Measurements from ENCODE around the gene MC5R. TPM values are rescaled to one million over a fixed set of nuclear protein-coding genes. Genes with fewer than 3 reads are reported as not detected.
"Not testable (repeated sequence)": the region's sequence is repeated elsewhere in the genome, so short reads cannot be mapped to it uniquely, and the experiment has no call there.

MC5R gene
- total RNA-seq, 1 experiment from 2014 or later, result 6.7 TPM

DNA sequence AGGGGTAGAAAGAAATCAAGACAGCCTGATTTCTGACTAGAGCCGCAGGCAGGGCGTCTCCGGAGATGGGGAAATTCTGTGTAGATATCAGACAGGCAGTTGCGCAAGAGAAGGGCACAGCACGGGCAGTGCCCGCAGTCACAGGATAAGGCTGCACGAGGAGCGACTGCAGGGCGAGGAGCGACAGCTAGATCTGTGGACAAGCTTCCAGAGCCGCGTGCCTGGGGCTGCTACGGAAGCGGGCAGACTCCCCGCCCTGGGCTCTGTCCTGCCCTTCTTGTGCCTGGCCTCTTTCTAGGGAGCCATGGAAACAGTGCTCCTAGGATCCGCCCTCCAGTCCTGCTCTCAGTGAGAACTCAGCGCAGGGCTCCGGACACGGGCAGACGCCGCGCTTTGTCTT lies 12.6 kb downstream of the MC5R start:
- no peak for DNase-seq (ENCODE audit: low spot score)

DNA sequence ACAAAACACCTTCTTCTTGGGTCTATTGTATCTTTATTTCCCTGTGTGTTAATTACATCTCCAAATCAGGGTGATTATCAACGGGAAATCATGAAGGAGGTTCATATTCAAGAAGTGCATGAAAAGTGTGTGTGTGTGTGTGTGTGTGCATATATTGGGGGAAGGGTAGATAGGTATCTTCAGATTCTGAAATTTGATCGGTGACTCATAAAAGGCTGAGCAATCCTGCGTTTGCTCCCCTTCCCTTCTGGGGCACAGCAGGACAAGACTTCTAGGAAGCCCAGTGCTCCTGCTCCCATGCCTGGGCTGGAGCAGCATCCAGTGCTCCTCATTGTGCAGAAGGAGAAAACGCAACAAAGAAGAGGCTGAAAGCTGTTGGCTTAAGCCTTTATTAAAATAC lies 25.8 kb downstream of the MC5R start:
- no peak for DNase-seq (ENCODE audit: low spot score)

DNA sequence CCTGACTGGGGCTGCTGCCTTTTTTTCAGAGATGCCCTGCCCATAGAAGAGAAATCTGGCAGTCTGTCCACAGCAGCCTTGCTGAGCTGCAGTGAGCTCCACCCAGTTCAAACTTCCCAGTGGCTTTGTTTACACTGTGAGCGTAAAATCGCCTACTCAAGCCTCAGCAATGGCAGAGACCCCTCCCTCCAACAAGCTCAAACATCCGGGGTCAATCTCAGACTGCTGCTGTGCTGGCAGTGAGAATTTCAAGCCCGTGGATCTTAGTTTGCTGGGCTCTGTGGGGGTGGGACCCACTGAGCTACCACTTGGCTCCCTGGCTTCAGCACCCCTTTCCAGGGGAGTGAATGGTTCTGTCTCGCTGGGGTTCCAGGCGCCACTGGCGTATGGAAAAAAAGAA lies 38.9 kb downstream of the MC5R start:
- DNase-seq (ENCODE audit: low spot score), result not testable (repeated sequence)

DNA sequence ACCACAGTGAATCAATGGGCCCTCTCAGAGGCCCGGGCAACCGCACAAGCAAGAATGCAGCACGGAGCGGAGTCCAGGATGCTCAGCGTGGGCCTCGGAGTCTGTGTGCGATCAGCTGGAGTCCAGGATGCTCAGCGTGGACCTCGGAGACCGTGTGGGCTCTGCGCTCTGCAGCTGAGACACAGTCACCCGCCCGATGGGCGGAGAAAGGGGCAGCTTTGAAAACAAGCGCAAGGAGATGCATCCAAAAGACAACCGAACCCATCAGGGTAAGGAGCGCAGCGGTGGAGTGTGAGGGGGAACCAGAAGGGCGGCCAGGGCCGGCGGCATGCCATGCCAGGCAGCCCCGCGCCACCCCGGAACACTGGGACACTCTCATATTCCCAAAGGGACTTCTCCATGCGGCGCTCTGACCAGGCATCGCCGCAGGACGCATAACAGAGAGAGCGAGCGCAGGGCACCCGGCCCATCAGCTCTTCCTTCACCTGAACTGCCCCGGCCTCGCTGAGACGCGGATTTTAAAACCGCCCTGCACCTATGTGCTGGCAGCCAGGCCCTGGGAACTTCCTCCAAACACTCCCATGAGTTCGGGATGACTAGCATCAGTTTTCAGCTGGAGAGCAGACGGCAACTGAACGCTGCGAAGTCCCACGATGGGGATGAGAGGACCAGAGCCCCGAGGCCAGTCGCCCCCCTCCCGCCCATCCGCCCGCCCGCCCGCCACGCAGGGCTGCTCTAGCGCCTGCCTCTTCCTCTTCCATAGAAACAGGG lies 44.7 kb downstream of the MC5R start:
- no peak for DNase-seq (ENCODE audit: low spot score)

DNA sequence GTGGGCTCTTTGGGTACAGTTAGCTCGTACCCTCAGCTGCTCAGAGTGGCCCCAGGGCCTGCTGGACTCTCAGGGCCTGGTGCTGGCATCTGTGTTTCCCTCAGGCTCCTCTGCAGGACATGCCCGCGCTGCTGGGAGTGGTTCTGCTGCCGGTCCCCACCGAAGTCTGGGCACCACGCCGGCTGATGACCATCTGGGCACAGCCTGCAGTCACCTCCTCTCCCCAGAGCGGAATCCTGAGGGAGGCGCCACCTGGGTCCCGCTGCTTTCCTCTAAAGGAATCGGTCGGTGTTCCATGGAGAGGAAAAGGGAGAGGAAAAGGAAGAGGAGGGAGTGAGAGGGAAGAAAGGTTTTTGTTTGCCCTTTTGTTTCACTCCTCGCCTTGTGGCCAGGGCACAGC lies 47.8 kb downstream of the MC5R start:
- no peak for DNase-seq (ENCODE audit: low spot score)

DNA sequence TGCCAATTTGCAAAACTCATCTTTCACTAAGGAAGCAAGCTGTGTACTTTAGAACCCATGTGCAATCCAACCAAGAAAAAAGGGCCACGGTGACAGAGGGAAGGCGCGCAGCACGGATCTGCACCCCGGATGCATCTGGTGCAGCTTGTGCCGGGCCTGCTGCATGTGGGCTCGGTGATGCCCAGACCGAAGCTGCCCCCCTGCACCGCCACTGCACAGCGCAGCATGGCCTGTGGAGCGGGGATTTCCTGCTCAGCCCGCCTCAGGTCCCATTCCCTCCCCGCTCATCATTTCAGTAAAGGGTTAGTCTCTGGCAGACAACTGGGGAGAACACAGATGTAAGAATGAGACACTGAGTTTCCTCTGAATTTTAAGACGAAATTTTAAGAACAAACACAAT lies 48.4 kb downstream of the MC5R start:
- no peak for DNase-seq (ENCODE audit: low spot score)

DNA sequence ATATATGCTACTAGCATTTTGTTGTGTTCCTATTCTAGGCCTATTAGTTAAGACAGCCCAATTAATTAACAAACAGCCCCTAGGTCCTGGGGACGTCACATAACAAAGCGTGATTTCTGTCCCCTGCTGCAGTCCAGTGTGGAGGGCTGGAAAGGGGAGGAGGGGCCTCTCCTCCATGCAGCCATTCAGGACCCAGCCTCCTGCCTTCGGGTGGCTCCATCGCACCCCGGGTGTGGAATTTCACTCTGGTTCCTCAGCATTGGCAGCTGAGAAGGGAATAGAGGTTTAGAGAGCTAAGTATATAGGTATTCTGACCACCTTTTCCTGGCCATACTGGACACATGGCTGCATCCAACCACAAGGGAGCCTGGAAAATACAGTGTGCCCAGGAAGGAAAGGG lies 49.0 kb downstream of the MC5R start:
- no peak for DNase-seq (ENCODE audit: low spot score)

DNA sequence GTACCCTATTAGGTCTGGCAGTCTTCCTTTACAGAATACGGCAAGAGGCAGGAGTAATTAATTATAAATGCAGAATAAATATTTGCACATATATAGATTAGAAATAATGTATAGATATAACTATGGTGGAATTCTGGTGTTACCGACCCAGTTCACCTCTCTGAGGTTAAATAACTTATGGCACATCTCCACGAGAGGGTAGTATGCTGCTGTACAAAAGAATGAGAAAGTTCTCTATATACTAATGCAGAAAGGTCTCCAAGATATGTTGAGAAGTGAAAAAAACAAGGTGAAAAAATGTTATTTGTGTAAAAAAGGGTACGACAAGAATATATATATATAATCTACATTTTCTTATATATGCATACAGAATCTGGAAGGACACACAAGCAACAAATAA lies 50.6 kb downstream of the MC5R start:
- no peak for DNase-seq (ENCODE audit: low spot score)

Other genes with a start within 250 kb of the MC5R start
- 37.9 and 48.7 TPM in 2 replicates for gene FAM210A, start 97.6 kb upstream of the MC5R start, total RNA-seq (2014; rRNA removed; shearing (Covaris generic))
- 41.7 and 45.5 TPM in 2 replicates for gene RNMT, start 97.5 kb upstream of the MC5R start, total RNA-seq (2014; rRNA removed; shearing (Covaris generic))
- gene MC2R, start 91.4 kb downstream of the MC5R start, total RNA-seq (2014; rRNA removed; shearing (Covaris generic)), result not detected in 2 replicates

Data from A172 (cell line).